NT2/D1 (cell line): ENCODE results near the gene ELMO1.

ENCODE experiments used
- YY1 ChIP-seq: IDR thresholded peaks from 2 replicates; pipeline ENCODE4 v1.6.1; 2011; ENCODE audit not compliant: insufficient read length, insufficient read depth
- ZNF274 ChIP-seq: IDR thresholded peaks from 2 replicates; pipeline ENCODE4 v1.6.1; 2011; ENCODE audit warnings: mild to moderate bottlenecking, low read depth, low read length

DNA sequence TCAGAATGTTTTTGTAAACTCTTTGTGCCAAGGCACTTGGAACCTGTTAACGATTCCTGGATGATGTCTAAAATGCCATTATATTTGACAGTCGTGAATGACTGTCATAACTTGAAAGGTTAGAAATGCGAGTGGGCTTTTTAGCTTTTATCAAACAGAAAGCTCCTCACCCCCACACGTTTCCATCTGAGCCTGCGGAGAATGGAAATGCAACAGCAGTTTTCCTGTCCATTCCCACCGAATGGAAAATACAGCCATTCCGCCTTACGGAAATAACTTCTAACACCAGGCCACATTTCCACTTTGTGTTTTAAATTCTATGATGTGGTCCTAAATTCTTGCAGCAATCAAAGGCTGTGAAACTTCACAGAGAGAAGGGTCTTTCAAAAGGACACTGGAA, 83.8 kb downstream of the ELMO1 start:
- TF ChIP-seq YY1 (no peak), ZNF274 (no peak)
